ENCODE results near the gene METTL13. TPM values are rescaled to one million over a fixed set of nuclear protein-coding genes. Genes with fewer than 3 reads are reported as not detected.

The METTL13 gene
- total and polyA plus RNA-seq, 2 experiments from 2014 or later: 18.8 to 22.0 TPM

DNA sequence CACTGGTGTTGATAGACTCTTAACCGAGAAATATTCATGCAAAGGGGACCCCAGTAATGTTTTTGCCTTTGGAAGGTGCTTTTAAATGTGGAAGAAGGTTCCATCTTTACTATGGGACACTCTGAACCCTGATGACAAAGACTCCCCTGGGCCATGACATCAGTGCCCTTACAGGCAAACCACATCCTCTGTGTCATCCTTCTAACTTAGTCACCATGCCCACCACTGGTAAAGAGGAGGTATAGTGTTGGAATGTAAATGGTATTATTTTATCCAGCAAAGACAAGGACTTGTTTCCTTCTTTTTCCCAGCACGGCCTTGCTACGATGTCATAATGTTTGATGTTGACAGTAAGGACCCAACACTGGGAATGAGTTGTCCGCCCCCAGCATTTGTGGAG, 12.6 kb downstream of the METTL13 start:
- H4K20me1 ChIP-seq (ENCODE audit: insufficient read depth): no peaks in the 10 kb centered on the region
- H3K9me3 ChIP-seq (ENCODE audit: low read depth): no peaks in the 10 kb centered on the region
- peak; percentile 88 for DNase-seq
- H3K36me3 ChIP-seq (ENCODE audit: low read depth): peaks cover 30% of the 10 kb centered on the region
- H3K4me3 ChIP-seq: peak overlapping the region; percentile 17; the same call in 1 of the 2 replicates
- H3K27me3 ChIP-seq (replicated peaks; ENCODE audit: insufficient read depth): no peaks in the 10 kb centered on the region
- WGBS, 2 experiments (ENCODE audit: low coverage in 1 of 2, low lambda C conversion rate in 2 of 2, missing lambda C conversion rate in 2 of 2): 18 to 23% methylated on average over 4 of the region's 4 CpGs
- H3K79me2 ChIP-seq (ENCODE audit: insufficient read depth): peaks cover 45% of the 10 kb centered on the region
- peaks cover 28% of the 10 kb centered on the region for H3K4me1 ChIP-seq (ENCODE audit: insufficient read depth)
- H3F3A ChIP-seq (ENCODE audit: insufficient read depth): peaks cover 35% of the 10 kb centered on the region
- in situ Hi-C loops (cut with MboI): no loop called here
- peak overlapping the region; percentile 89 for H3K27ac ChIP-seq
- peak overlapping the region; percentile 38 for H3K9ac ChIP-seq
- peak overlapping the region; percentile 52 for H3K4me2 ChIP-seq (ENCODE audit: unreplicated experiment)
- TF ChIP-seq EZH2 (IDR thresholded peaks at IDR 0.05; ENCODE audit: insufficient read depth, poor library complexity, severe bottlenecking): no peak
- peak; percentile 77; the same call in 1 of the 2 replicates for TF ChIP-seq EZH2phosphoT487 (IDR thresholded peaks at IDR 0.05; ENCODE audit: insufficient read depth, low read depth)
- H3K9me2 ChIP-seq (ENCODE audit: insufficient read depth): no peaks in the 10 kb centered on the region
- H2AFZ ChIP-seq: no peak overlapping the region

DNA sequence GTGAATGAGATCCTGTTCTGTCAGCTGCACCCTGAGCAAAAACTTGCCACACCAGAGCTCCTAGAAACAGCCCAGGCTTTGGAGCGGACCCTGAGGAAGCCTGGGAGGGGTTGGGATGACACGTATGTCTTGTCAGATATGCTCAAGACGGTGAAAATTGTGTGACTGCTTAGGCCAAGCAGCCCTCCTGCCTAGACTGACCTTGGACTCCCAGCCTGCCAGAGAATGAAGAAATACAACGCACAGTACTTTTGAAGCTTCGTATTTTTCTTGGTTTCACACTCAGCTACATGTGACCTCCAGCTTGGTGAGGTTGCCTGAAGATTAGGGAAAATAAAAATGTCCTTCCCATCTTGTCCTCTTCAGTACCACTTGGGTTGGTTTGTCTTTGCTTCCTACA, 15.1 kb downstream of the METTL13 start:
- no peaks in the 10 kb centered on the region for H4K20me1 ChIP-seq (ENCODE audit: insufficient read depth)
- peaks cover 26% of the 10 kb centered on the region for H3K4me1 ChIP-seq (ENCODE audit: insufficient read depth)
- no peaks in the 10 kb centered on the region for H3K9me2 ChIP-seq (ENCODE audit: insufficient read depth)
- peaks cover 15% of the 10 kb centered on the region; the same call in 1 of the 2 replicates for H3K36me3 ChIP-seq (ENCODE audit: low read depth)
- no peak overlapping the region for H3K9ac ChIP-seq
- H2AFZ ChIP-seq: no peak overlapping the region
- no peak for TF ChIP-seq EZH2 (IDR thresholded peaks at IDR 0.05; ENCODE audit: insufficient read depth, poor library complexity, severe bottlenecking)
- no peak for TF ChIP-seq EZH2phosphoT487 (IDR thresholded peaks at IDR 0.05; ENCODE audit: insufficient read depth, low read depth)
- peaks cover 40% of the 10 kb centered on the region for H3F3A ChIP-seq (ENCODE audit: insufficient read depth)
- no peaks in the 10 kb centered on the region for H3K9me3 ChIP-seq (ENCODE audit: low read depth)
- peaks cover 27% of the 10 kb centered on the region for H3K79me2 ChIP-seq (ENCODE audit: insufficient read depth)
- H3K27ac ChIP-seq: no peak overlapping the region
- no peak overlapping the region for H3K4me3 ChIP-seq
- in situ Hi-C loops (cut with MboI): no loop called here
- no peak for DNase-seq
- H3K4me2 ChIP-seq (ENCODE audit: unreplicated experiment): no peak overlapping the region
- 87 to 88% methylated on average over 5 of the region's 5 CpGs for WGBS, 2 experiments (ENCODE audit: low coverage in 1 of 2, low lambda C conversion rate in 2 of 2, missing lambda C conversion rate in 2 of 2)
- no peaks in the 10 kb centered on the region for H3K27me3 ChIP-seq (replicated peaks; ENCODE audit: insufficient read depth)

DNA sequence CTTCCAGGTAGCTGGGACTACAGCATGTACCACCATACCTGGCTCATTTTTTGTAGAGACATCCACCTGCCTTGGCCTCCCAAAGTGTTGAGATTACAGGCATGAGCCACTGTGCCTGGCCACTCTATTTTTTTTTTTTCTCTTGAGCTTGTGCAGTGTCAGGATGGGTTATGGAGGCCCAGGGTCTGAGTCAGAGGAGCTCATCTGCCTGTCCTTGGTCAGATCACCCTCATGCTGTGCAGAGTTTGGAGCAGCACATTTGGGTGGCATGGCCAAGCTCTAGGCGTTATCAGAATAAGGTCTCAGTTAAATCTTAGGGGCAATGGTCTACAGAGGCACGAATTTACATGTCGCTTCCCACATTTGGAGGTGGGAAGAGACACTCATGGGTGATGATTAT, 16.9 kb downstream of the METTL13 start:
- Histone ChIP-seq H3K27ac (no peak overlapping the region), H3K36me3 (ENCODE audit: low read depth) (peaks cover 12% of the 10 kb centered on the region; the same call in 1 of the 2 replicates), H3K9ac (no peak overlapping the region), H2AFZ (no peak overlapping the region), H4K20me1 (ENCODE audit: insufficient read depth) (no peaks in the 10 kb centered on the region), H3K4me1 (ENCODE audit: insufficient read depth) (peaks cover 32% of the 10 kb centered on the region), H3F3A (ENCODE audit: insufficient read depth) (peaks cover 36% of the 10 kb centered on the region), H3K4me2 (ENCODE audit: unreplicated experiment) (no peak overlapping the region), H3K4me3 (no peak overlapping the region), H3K79me2 (ENCODE audit: insufficient read depth) (0 out of 2 replicates have a peak, but pooled peaks cover 17% of the 10 kb centered on the region), H3K9me3 (ENCODE audit: low read depth) (no peaks in the 10 kb centered on the region), H3K27me3 (replicated peaks; ENCODE audit: insufficient read depth) (no peaks in the 10 kb centered on the region), H3K9me2 (ENCODE audit: insufficient read depth) (no peaks in the 10 kb centered on the region)
- no peak for TF ChIP-seq EZH2 (IDR thresholded peaks at IDR 0.05; ENCODE audit: insufficient read depth, poor library complexity, severe bottlenecking)
- no peak for TF ChIP-seq EZH2phosphoT487 (IDR thresholded peaks at IDR 0.05; ENCODE audit: insufficient read depth, low read depth)
- DNase-seq: no peak
- in situ Hi-C loops (cut with MboI): no loop called here
- WGBS, 2 experiments (ENCODE audit: low coverage in 1 of 2, low lambda C conversion rate in 2 of 2, missing lambda C conversion rate in 2 of 2): 93 to 96% methylated on average over 3 of the region's 3 CpGs

DNA sequence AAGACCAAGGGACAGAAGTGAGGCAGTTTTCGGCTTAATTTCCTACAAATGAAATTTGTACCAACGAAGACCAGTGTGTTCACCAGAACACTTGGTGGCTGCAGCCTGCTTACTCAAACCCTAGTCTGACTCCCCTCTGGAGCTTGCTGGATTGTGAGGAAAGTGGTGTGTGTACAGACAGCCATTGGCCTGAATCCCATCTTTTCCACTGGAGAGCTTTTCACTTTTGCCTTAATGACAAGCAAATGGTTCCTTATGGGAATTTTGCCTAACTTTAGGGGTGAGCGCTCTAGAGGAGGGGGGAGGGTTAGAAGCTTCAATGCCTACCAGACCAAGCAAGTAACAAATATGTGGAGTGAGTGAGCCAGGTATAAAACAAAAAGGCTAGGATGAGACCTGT, 17.3 kb downstream of the METTL13 start:
- Histone ChIP-seq H3K79me2 (ENCODE audit: insufficient read depth) (0 out of 2 replicates have a peak, but pooled peaks cover 17% of the 10 kb centered on the region), H3K9me3 (ENCODE audit: low read depth) (no peaks in the 10 kb centered on the region), H2AFZ (no peak overlapping the region), H3K4me3 (no peak overlapping the region), H4K20me1 (ENCODE audit: insufficient read depth) (no peaks in the 10 kb centered on the region), H3K4me2 (ENCODE audit: unreplicated experiment) (no peak overlapping the region), H3K4me1 (ENCODE audit: insufficient read depth) (peaks cover 29% of the 10 kb centered on the region), H3F3A (ENCODE audit: insufficient read depth) (peaks cover 32% of the 10 kb centered on the region), H3K9me2 (ENCODE audit: insufficient read depth) (no peaks in the 10 kb centered on the region), H3K27ac (no peak overlapping the region), H3K36me3 (ENCODE audit: low read depth) (peaks cover 12% of the 10 kb centered on the region; the same call in 1 of the 2 replicates), H3K9ac (no peak overlapping the region), H3K27me3 (replicated peaks; ENCODE audit: insufficient read depth) (no peaks in the 10 kb centered on the region)
- DNase-seq: no peak
- WGBS, 2 experiments (ENCODE audit: low coverage in 1 of 2, low lambda C conversion rate in 2 of 2, missing lambda C conversion rate in 2 of 2): 78 to 79% methylated on average over 3 of the region's 3 CpGs
- in situ Hi-C loops (cut with MboI): no loop called here
- TF ChIP-seq EZH2 (IDR thresholded peaks at IDR 0.05; ENCODE audit: insufficient read depth, poor library complexity, severe bottlenecking) (no peak), EZH2phosphoT487 (IDR thresholded peaks at IDR 0.05; ENCODE audit: insufficient read depth, low read depth) (no peak)

All from GM23248 (cell line).